Lower lobe of right lung (tissue), 2 donors: ENCODE data around the gene APOBEC3A. TPM values are rescaled to one million over a fixed set of nuclear protein-coding genes. Genes with fewer than 3 reads are reported as not detected.
A peak's percentile ranks its signal among the peaks of the same experiment; 100 is the strongest.

Source experiments
- ATAC-seq, 2 donors: fragments of 200-7000 bp; cut with Tn5 transposase; one replicate each; pipeline ENCODE4 v1.9.1; 2020 to 2022; ENCODE audit warnings: mild to moderate bottlenecking in 2 of 2, moderate library complexity in 2 of 2
- DNase-seq: peaks from one replicate; pipeline ENCODE4 v3.0.0-alpha.2; 2020
- H3K27ac ChIP-seq: fragments of 200-600 bp; one replicate; pipeline ENCODE4 v1.8.0; 2022
- H3K27me3 ChIP-seq: fragments of 200-600 bp; one replicate; pipeline ENCODE4 v1.8.0; 2022; ENCODE audit warnings: low read depth
- H3K36me3 ChIP-seq: fragments of 200-600 bp; one replicate; pipeline ENCODE4 v1.8.0; 2022; ENCODE audit warnings: mild to moderate bottlenecking
- H3K4me1 ChIP-seq: fragments of 200-600 bp; one replicate; pipeline ENCODE4 v1.8.0; 2022
- H3K4me3 ChIP-seq: fragments of 200-600 bp; one replicate; pipeline ENCODE4 v1.8.0; 2022; ENCODE audit warnings: mild to moderate bottlenecking
- H3K9me3 ChIP-seq: fragments of 200-600 bp; one replicate; pipeline ENCODE4 v1.8.0; 2022
- intact Hi-C: fragments of 100-400 bp; cut with DNase I; formaldehyde crosslinking; loops from one replicate; pipeline ENCODE4 v1.11.0; 2022
- total RNA-seq: library from RNA; stranded (reverse); fragmentation: NEBNext Ultra II Directional; extraction: Animal tissue kit (Norgen Biotek cat#: 25700); gene quantifications from one replicate; pipeline ENCODE4 v1.2.1, GENCODE V29; 2021
- TF ChIP-seq, protein P1 (sequence below): fragments of 200-600 bp; IDR thresholded peaks from one replicate; pipeline ENCODE4 v1.8.0; 2022; ENCODE audit warnings: antibody characterized with exemption, mild to moderate bottlenecking
- donor health status: DM: no; HTN: yes; CAD: no; lungs with severe emphysema.

The APOBEC3A gene
- total RNA-seq, 1 donor from 2014 or later = 14.2 TPM

DNA sequence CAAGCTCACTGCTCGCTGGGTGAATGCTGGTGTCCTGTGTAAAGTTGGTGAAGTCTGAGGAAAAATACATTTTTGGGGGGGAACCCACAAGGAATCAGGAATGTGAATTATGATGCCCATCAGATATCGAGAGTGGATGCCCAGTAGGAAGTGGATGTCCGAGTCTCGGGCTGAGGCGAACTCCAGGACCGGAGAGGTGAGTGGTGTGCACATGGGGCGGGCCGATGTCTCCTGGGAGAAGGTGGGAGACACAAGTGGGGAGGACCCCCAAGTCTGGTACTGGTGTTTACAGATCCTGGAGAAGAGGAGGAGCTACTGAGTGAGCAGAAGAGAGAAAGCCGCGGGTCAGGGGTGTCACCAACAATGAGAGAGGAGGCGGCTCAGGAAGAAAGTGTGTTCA lies 19.2 kb upstream of the APOBEC3A start:
- Histone ChIP-seq H3K4me3 (no peak overlapping the region), H3K36me3 (no peaks in the 10 kb centered on the region), H3K4me1 (peaks cover 9% of the 10 kb centered on the region), H3K27ac (no peak overlapping the region), H3K27me3 (peaks cover 6% of the 10 kb centered on the region), H3K9me3 (no peaks in the 10 kb centered on the region)
- intact Hi-C loops = no loop called here
- TF ChIP-seq, protein P1, sequence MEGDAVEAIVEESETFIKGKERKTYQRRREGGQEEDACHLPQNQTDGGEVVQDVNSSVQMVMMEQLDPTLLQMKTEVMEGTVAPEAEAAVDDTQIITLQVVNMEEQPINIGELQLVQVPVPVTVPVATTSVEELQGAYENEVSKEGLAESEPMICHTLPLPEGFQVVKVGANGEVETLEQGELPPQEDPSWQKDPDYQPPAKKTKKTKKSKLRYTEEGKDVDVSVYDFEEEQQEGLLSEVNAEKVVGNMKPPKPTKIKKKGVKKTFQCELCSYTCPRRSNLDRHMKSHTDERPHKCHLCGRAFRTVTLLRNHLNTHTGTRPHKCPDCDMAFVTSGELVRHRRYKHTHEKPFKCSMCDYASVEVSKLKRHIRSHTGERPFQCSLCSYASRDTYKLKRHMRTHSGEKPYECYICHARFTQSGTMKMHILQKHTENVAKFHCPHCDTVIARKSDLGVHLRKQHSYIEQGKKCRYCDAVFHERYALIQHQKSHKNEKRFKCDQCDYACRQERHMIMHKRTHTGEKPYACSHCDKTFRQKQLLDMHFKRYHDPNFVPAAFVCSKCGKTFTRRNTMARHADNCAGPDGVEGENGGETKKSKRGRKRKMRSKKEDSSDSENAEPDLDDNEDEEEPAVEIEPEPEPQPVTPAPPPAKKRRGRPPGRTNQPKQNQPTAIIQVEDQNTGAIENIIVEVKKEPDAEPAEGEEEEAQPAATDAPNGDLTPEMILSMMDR = no peak
- no peak for DNase-seq
- ATAC-seq = no peak

DNA sequence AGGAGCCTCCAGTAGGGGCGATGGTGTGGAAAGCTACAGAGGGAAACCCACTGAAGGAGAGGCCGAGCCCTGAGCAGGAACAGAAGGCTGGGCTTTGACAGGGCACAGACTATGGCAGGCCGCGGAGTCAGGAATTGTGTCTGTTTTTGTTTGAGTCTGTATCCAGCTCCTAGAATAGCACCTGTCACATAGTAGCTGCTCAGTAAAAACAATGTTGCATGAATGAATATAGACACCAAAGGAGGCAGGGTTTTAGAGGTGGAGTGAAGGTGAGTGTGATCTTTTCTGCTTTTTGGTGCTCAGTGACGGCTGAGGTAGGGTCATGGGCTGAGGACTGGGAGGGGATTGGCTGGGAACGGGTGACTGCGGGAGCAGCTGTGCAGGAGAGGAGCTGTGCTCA lies 18.5 kb upstream of the APOBEC3A start:
- no peak for ATAC-seq
- no peak overlapping the region for H3K4me3 ChIP-seq
- peaks cover 13% of the 10 kb centered on the region for H3K4me1 ChIP-seq
- TF ChIP-seq, protein P1 = no peak
- no peak for DNase-seq
- no peak overlapping the region for H3K27ac ChIP-seq
- no peaks in the 10 kb centered on the region for H3K9me3 ChIP-seq
- intact Hi-C loops = no loop called here
- H3K27me3 ChIP-seq = peaks cover 6% of the 10 kb centered on the region
- H3K36me3 ChIP-seq = no peaks in the 10 kb centered on the region

DNA sequence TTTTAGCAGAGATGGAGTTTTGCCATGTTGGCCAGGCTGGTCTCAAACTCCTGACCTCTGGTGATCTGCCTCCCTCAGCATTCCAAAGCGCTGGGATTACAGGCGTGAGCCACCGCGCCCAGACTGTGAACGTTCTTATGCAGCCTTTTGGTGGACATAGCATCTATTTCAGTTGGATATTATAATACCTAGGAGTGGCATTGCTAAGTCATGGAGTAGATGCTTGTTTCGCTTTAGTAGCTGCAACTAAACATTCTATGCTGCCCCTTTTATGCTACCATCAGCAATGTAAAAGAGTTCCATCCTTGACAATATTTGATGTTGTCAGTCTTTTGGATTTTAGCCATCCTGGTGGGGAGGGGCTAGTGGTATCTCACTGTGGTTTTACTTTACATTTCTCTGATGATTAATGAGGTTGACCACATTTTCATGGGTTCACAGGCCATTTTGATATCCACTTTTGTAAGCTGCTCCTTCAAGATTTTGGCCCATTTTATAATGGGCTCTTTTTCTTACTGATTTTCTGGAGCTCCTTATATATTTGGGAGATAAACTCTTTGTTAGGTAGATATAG lies 16.5 kb upstream of the APOBEC3A start:
- no peaks in the 10 kb centered on the region for H3K9me3 ChIP-seq
- TF ChIP-seq, protein P1 = no peak
- peaks cover 6% of the 10 kb centered on the region for H3K27me3 ChIP-seq
- peak overlapping the region; percentile 0 for H3K27ac ChIP-seq
- no peaks in the 10 kb centered on the region for H3K36me3 ChIP-seq
- peaks cover 13% of the 10 kb centered on the region for H3K4me1 ChIP-seq
- ATAC-seq (no peak), DNase-seq (no peak)
- intact Hi-C loops = no loop called here
- H3K4me3 ChIP-seq = no peak overlapping the region

DNA sequence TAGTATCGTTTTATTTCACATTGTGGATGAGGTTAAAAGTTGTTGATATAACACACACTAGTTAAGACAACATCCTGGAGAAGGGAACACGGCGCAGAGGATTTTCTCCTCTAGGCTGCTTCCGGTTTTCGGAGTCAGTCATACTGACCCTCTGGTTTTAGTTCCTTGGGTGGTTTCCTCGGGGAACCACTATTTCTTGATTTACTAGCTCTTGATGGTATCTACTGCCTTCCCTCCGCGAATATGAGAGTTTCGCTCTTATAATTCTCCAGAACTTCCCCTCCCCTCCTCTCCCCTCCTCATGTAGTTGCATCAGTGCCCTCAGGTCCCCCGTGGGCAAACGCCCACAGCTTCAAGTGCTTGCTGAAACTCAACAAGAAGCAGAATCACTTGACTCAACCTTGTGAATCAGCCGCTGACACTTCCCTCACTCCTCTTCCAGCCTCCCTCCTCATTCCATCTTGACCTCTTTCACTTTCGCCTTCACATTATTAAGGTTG lies 15.9 kb upstream of the APOBEC3A start:
- Histone ChIP-seq H3K4me1 (peaks cover 13% of the 10 kb centered on the region), H3K9me3 (no peaks in the 10 kb centered on the region), H3K27me3 (peaks cover 6% of the 10 kb centered on the region), H3K36me3 (no peaks in the 10 kb centered on the region), H3K27ac (peak overlapping the region; percentile 0), H3K4me3 (no peak overlapping the region)
- DNase-seq = peak; percentile 78
- TF ChIP-seq, protein P1 = no peak
- intact Hi-C loops = no loop called here
- peak; percentile 82 to 85 for ATAC-seq

DNA sequence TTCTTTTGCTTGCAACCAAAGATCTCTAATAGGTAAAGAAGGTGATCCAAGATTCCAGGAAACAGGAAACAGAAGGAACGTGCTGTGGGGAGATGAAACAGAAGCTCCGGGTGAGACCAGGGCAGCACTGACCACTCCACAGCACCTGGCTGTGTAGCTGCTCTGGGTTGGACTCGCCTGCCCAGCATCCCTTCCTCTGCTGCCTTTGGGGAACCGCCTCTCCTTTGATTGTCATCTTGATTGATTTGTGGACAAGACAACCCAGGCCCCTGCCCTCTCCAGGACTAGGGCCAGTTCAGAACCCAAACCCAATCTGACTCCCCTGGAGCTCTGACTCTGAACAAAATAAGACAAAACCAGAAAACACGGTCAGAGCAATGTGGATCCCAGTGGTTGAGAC lies 14.7 kb upstream of the APOBEC3A start:
- H3K9me3 ChIP-seq = no peaks in the 10 kb centered on the region
- intact Hi-C loops = no loop called here
- peaks cover 13% of the 10 kb centered on the region for H3K4me1 ChIP-seq
- ATAC-seq (no peak), DNase-seq (no peak)
- TF ChIP-seq, protein P1 = no peak
- H3K27ac ChIP-seq = no peak overlapping the region
- H3K36me3 ChIP-seq = no peaks in the 10 kb centered on the region
- H3K27me3 ChIP-seq = peaks cover 6% of the 10 kb centered on the region
- H3K4me3 ChIP-seq = no peak overlapping the region
